ENCODE measurements around the gene RERGL. TPM values are rescaled to one million over a fixed set of nuclear protein-coding genes. Genes with fewer than 3 reads are reported as not detected.
"Not testable (repeated sequence)": the region's sequence is repeated elsewhere in the genome, so short reads cannot be mapped to it uniquely, and the experiment has no call there.

RERGL gene
- total RNA-seq, 1 donor from 2014 or later: not detected

- POLR2A ChIA-PET: no interaction called here
- no peaks in the 10 kb centered on the region for H3K4me1 Mint-ChIP-seq
- no peak overlapping the region for H3K4me3 Mint-ChIP-seq
Measured at GRCh38 chr12:18068355-18068754, 21.6 kb downstream of the RERGL start.

GRCh38 chr12:18066666-18067065, 23.3 kb downstream of the RERGL start:
- Mint-ChIP-seq H3K4me1 (no peaks in the 10 kb centered on the region), H3K4me3 (no peak overlapping the region), H3K27me3 (no peaks in the 10 kb centered on the region), H3K9me3 (peaks cover 3% of the 10 kb centered on the region), H3K27ac (no peak overlapping the region), H3K36me3 (ENCODE audit: low read depth) (no peaks in the 10 kb centered on the region)
- TF ChIP-seq CTCF (IDR thresholded peaks at IDR 0.05): no peak
- ChIA-PET POLR2A (no interaction called here), CTCF (no interaction called here)
- ATAC-seq (ENCODE audit: low read depth) (no peak), DNase-seq (no peak)
- intact Hi-C loops (cut with micrococcal nuclease): no loop called here

More at GRCh38 chr12:18068355-18068754, 21.6 kb downstream of the RERGL start:
- ATAC-seq (ENCODE audit: low read depth): no peak
- DNase-seq: no peak
- intact Hi-C loops (cut with micrococcal nuclease): no loop called here
- no peaks in the 10 kb centered on the region for H3K27me3 Mint-ChIP-seq
- H3K9me3 Mint-ChIP-seq: no peaks in the 10 kb centered on the region
- H3K36me3 Mint-ChIP-seq (ENCODE audit: low read depth): no peaks in the 10 kb centered on the region
- H3K27ac Mint-ChIP-seq: no peak overlapping the region
- TF ChIP-seq CTCF (IDR thresholded peaks at IDR 0.05): no peak
- CTCF ChIA-PET: no interaction called here

GRCh38 chr12:18062867-18063266, 27.1 kb downstream of the RERGL start:
- H3K4me1 Mint-ChIP-seq; DNase-seq; POLR2A ChIA-PET; H3K4me3 Mint-ChIP-seq; H3K27me3 Mint-ChIP-seq; ATAC-seq (ENCODE audit: low read depth); intact Hi-C loops (cut with micrococcal nuclease); CTCF ChIA-PET; H3K36me3 Mint-ChIP-seq (ENCODE audit: low read depth); H3K27ac Mint-ChIP-seq: not testable (repeated sequence)
- H3K9me3 Mint-ChIP-seq: peaks cover 16% of the 10 kb centered on the region

GRCh38 chr12:18057051-18057450, 32.9 kb downstream of the RERGL start:
- Mint-ChIP-seq H3K27ac (no peak overlapping the region), H3K4me3 (no peak overlapping the region), H3K4me1 (no peaks in the 10 kb centered on the region), H3K36me3 (ENCODE audit: low read depth) (no peaks in the 10 kb centered on the region), H3K9me3 (peaks cover 14% of the 10 kb centered on the region), H3K27me3 (no peaks in the 10 kb centered on the region)
- ChIA-PET CTCF (no interaction called here), POLR2A (no interaction called here)
- intact Hi-C loops (cut with micrococcal nuclease): no loop called here
- no peak for DNase-seq
- no peak for ATAC-seq (ENCODE audit: low read depth)
- no peak for TF ChIP-seq CTCF (IDR thresholded peaks at IDR 0.05)

- DNase-seq (no peak), ATAC-seq (ENCODE audit: low read depth) (no peak)
- no peak overlapping the region for H3K27ac Mint-ChIP-seq
- H3K4me3 Mint-ChIP-seq: no peak overlapping the region
- H3K4me1 Mint-ChIP-seq: no peaks in the 10 kb centered on the region
- ChIA-PET CTCF (no interaction called here), POLR2A (no interaction called here)
- TF ChIP-seq CTCF (IDR thresholded peaks at IDR 0.05): no peak
- peaks cover 13% of the 10 kb centered on the region for H3K9me3 Mint-ChIP-seq
- intact Hi-C loops (cut with micrococcal nuclease): no loop called here
- H3K27me3 Mint-ChIP-seq: no peaks in the 10 kb centered on the region
- no peaks in the 10 kb centered on the region for H3K36me3 Mint-ChIP-seq (ENCODE audit: low read depth)
Measured at GRCh38 chr12:18054925-18055619, 34.9 kb downstream of the RERGL start.

All from activated B cell treated with CpG ODN at 0.5 μM for 24 hours (primary cell).